IMR-90 (cell line): Measurements from ENCODE around the gene HOXB9. TPM values are rescaled to one million over a fixed set of nuclear protein-coding genes. Genes with fewer than 3 reads are reported as not detected.

ENCODE experiments used
- ATAC-seq: fragments of 200-7000 bp; cut with Tn5 transposase; 2 replicates; pipeline ENCODE4 v1.9.1; 2020; ENCODE audit warnings: low read depth, mild to moderate bottlenecking, moderate library complexity
- BruUV-seq: library from RNA; stranded (reverse); fragments of 400-500 nt; replicated peaks from 2 replicates; lab custom pipeline; 2021; lab: Mats Ljungman, UMichigan
- CTCF ChIA-PET: fragments of 300-600 bp; formaldehyde crosslinking; extraction: SDS; loops from one replicate; lab custom pipeline; 2021; ENCODE audit warnings: antibody characterized with exemption; lab: Yijun Ruan, JAX
- POLR2A ChIA-PET: fragments of 300-600 bp; sonication (Branson Sonifier 250); formaldehyde crosslinking; loops from one replicate; lab custom pipeline; 2022; ENCODE audit warnings: antibody characterized with exemption; ENCODE audit not compliant: unreplicated experiment; lab: Charles Lee
- DNase-seq: peaks from one replicate; pipeline ENCODE4 v3.0.0; 2013
- H2AFZ ChIP-seq: replicated peaks from 2 replicates; pipeline ENCODE3; 2013; ENCODE audit warnings: low read length, mild to moderate bottlenecking; ENCODE audit not compliant: poor library complexity
- H2AK5ac ChIP-seq: 2 replicates; pipeline ENCODE4 v1.6.1; 2013; ENCODE audit warnings: low read depth, low read length, inconsistent platforms
- H2AK9ac ChIP-seq: replicated peaks from 2 replicates; pipeline ENCODE3; 2013; ENCODE audit warnings: mild to moderate bottlenecking, low read depth, low read length, moderate library complexity; ENCODE audit not compliant: poor library complexity
- H2BK120ac ChIP-seq: 2 replicates; pipeline ENCODE4 v1.6.1; 2013; ENCODE audit warnings: low read depth, low read length, inconsistent platforms
- H2BK15ac ChIP-seq: 3 replicates; pipeline ENCODE4 v1.6.1; 2013; ENCODE audit warnings: low read depth, low read length, inconsistent platforms
- H2BK20ac ChIP-seq: 2 replicates; pipeline ENCODE4 v1.6.1; 2013; ENCODE audit warnings: low read depth, mild to moderate bottlenecking, inconsistent platforms, low read length, moderate library complexity
- H2BK5ac ChIP-seq: 2 replicates; pipeline ENCODE4 v1.6.1; 2013; ENCODE audit warnings: mild to moderate bottlenecking, low read depth, low read length, inconsistent platforms; ENCODE audit not compliant: poor library complexity, severe bottlenecking
- H3K14ac ChIP-seq: replicated peaks from 2 replicates; pipeline ENCODE4 v1.6.1; 2013; ENCODE audit warnings: low read depth, low read length, inconsistent platforms
- H3K18ac ChIP-seq: 2 replicates; pipeline ENCODE4 v1.6.1; 2013; ENCODE audit warnings: low read depth, low read length, control low read depth
- H3K23ac ChIP-seq: 2 replicates; pipeline ENCODE4 v1.6.1; 2013; ENCODE audit warnings: low read depth, low read length, inconsistent platforms
- H3K27ac ChIP-seq: 2 replicates; pipeline ENCODE4 v1.5.1; 2013; ENCODE audit warnings: mild to moderate bottlenecking, control low read depth, low read length; ENCODE audit not compliant: insufficient read depth
- H3K27me3 ChIP-seq: 2 replicates; pipeline ENCODE4 v1.6.1; 2013; ENCODE audit warnings: low read length; ENCODE audit not compliant: control insufficient read depth, insufficient read depth
- H3K36me3 ChIP-seq: 2 replicates; pipeline ENCODE4 v1.6.1; 2013; ENCODE audit warnings: low read length, mixed read lengths; ENCODE audit not compliant: control insufficient read depth, insufficient read depth
- H3K4ac ChIP-seq: 2 replicates; pipeline ENCODE4 v1.6.1; 2013; ENCODE audit warnings: low read depth, low read length, inconsistent platforms
- H3K4me1 ChIP-seq: 2 replicates; pipeline ENCODE4 v1.6.1; 2013; ENCODE audit warnings: low read length, mixed read lengths; ENCODE audit not compliant: control insufficient read depth, insufficient read depth
- H3K4me2 ChIP-seq: 2 replicates; pipeline ENCODE4 v1.6.1; 2013; ENCODE audit warnings: low read depth, mild to moderate bottlenecking, control low read depth, low read length, moderate library complexity
- H3K4me3 ChIP-seq: 2 replicates; pipeline ENCODE4 v1.5.1; 2013; ENCODE audit warnings: low read depth, mild to moderate bottlenecking, control low read depth, low read length, moderate library complexity; ENCODE audit not compliant: insufficient read depth
- H3K56ac ChIP-seq: 2 replicates; pipeline ENCODE4 v1.6.1; 2013; ENCODE audit warnings: low read length, inconsistent platforms; ENCODE audit not compliant: insufficient read depth; ENCODE audit errors: extremely low read depth
- H3K79me1 ChIP-seq, 2 experiments: 2 replicates each; pipeline ENCODE4 v1.6.1; 2013; ENCODE audit warnings: low read length in 2 of 2, inconsistent platforms in 1 of 2, low read depth in 1 of 2
- H3K9ac ChIP-seq: 2 replicates; pipeline ENCODE4 v1.6.1; 2013; ENCODE audit warnings: low read depth, low read length, control low read depth
- H3K9me1 ChIP-seq: 2 replicates; pipeline ENCODE4 v1.6.1; 2013; ENCODE audit warnings: low read length, inconsistent platforms; ENCODE audit not compliant: insufficient read depth
- H3K9me3 ChIP-seq: 2 replicates; pipeline ENCODE4 v1.6.1; 2013; ENCODE audit warnings: low read length; ENCODE audit not compliant: control insufficient read depth, insufficient read depth
- H4K20me1 ChIP-seq: 2 replicates; pipeline ENCODE4 v1.6.1; 2013; ENCODE audit warnings: low read length, inconsistent platforms; ENCODE audit not compliant: insufficient read depth
- H4K5ac ChIP-seq: 2 replicates; pipeline ENCODE4 v1.6.1; 2013; ENCODE audit warnings: mild to moderate bottlenecking, low read depth, low read length, control low read depth
- H4K8ac ChIP-seq, 2 experiments: 2 replicates each; pipeline ENCODE4 v1.6.1; 2013; ENCODE audit warnings: low read depth in 2 of 2, low read length in 2 of 2, control low read depth in 1 of 2, inconsistent platforms in 1 of 2
- H4K91ac ChIP-seq: 2 replicates; pipeline ENCODE4 v1.6.1; 2013; ENCODE audit warnings: low read depth, low read length, inconsistent platforms; ENCODE audit not compliant: insufficient read depth
- CEBPB ChIP-seq: IDR thresholded peaks from 2 replicates; pipeline ENCODE4 v1.6.1; 2012; ENCODE audit warnings: low read depth, low read length, improper control_type of control experiment
- CHD1 ChIP-seq: IDR thresholded peaks from 2 replicates; pipeline ENCODE4 v1.6.1; 2012; ENCODE audit warnings: low read depth, low read length, improper control_type of control experiment
- CTCF ChIP-seq: conservative IDR thresholded peaks from 2 replicates; pipeline ENCODE4 v1.5.1; 2012; ENCODE audit warnings: mild to moderate bottlenecking, low read depth, low read length, improper control_type of control experiment
- FOS ChIP-seq: fragments of 150-350 bp; IDR thresholded peaks from 2 replicates; pipeline ENCODE4 v1.6.1; 2016; ENCODE audit warnings: low read depth, low read length
- MAFK ChIP-seq: IDR thresholded peaks from 2 replicates; pipeline ENCODE4 v1.6.1; 2012; ENCODE audit warnings: low read depth, low read length, improper control_type of control experiment
- MXI1 ChIP-seq: IDR thresholded peaks from 2 replicates; pipeline ENCODE4 v1.6.1; 2012; ENCODE audit warnings: low read depth, mild to moderate bottlenecking, low read length, moderate library complexity, borderline replicate concordance
- POLR2A ChIP-seq: IDR thresholded peaks from 2 replicates; pipeline ENCODE4 v1.6.1; 2012; ENCODE audit warnings: mild to moderate bottlenecking, low read depth, low read length
- RAD21 ChIP-seq: IDR thresholded peaks from 2 replicates; pipeline ENCODE4 v1.6.1; 2012; ENCODE audit warnings: low read length, improper control_type of control experiment
- RFX5 ChIP-seq: IDR thresholded peaks from 2 replicates; pipeline ENCODE4 v1.8.0; 2012; ENCODE audit warnings: low read depth, mild to moderate bottlenecking, low read length, moderate library complexity
- SMC3 ChIP-seq: fragments of 150-350 bp; IDR thresholded peaks from 2 replicates; pipeline ENCODE4 v1.6.1; 2016; ENCODE audit warnings: low read depth, mild to moderate bottlenecking, antibody characterized with exemption, low read length, moderate library complexity
- USF2 ChIP-seq: fragments of 150-350 bp; IDR thresholded peaks from 2 replicates; pipeline ENCODE4 v1.6.1; 2017; ENCODE audit warnings: mild to moderate bottlenecking, antibody characterized with exemption, low read length, low read depth
- WGBS, 2 experiments: methylation state at CpG; one replicate each; pipeline versions ENCODE4 v1.1.5 to v1.1.7; 2013; ENCODE audit warnings: missing lambda C conversion rate in 2 of 2; ENCODE audit not compliant: insufficient read length in 1 of 2; ENCODE audit errors: extremely low coverage in 2 of 2; 5-methylcytosine and 5-hydroxymethylcytosine counted together
- dilution Hi-C: fragments of 300-500 bp; cut with HindIII; formaldehyde crosslinking; loops from one replicate; pipeline ENCODE4 v1.14.3; 2018; ENCODE audit warnings: low sequenced_read_pairs; ENCODE audit not compliant: unreplicated experiment
- in situ Hi-C: fragments of 300-500 bp; cut with MboI; formaldehyde crosslinking; loops from 3 replicates; pipeline ENCODE4 v1.14.3; 2019; ENCODE audit warnings: low sequenced_read_pairs, inconsistent platforms, mixed read lengths
- intact Hi-C: fragments of 100-400 bp; cut with micrococcal nuclease; formaldehyde crosslinking; loops from 2 replicates; pipeline ENCODE4 v1.10.0; 2022
- polyA plus RNA-seq, 3 experiments: library from polyadenylated mRNA; depleted of rRNA; stranded (reverse); fragments of >200 nt; gene quantifications; 2 replicates each; pipeline ENCODE4 v1.2.3, GENCODE V29; 2012; ENCODE audit warnings: low replicate concordance in 1 of 3
- total RNA-seq: library from RNA; depleted of rRNA; stranded (reverse); fragments of >200 nt; gene quantifications from 2 replicates; pipeline ENCODE4 v1.2.3, GENCODE V29; 2012

Gene HOXB9
- total and polyA plus RNA-seq, 2 of the 4 experiments (the other 2 are of a cell fraction) = 0.05 TPM; not detected in 1

- H4K5ac ChIP-seq = no peak overlapping the region
- no peaks in the 10 kb centered on the region for H3K36me3 ChIP-seq
- TF ChIP-seq SMC3 = no peak
- no peak for TF ChIP-seq MXI1
- TF ChIP-seq MAFK = no peak
- TF ChIP-seq POLR2A = no peak
- TF ChIP-seq RAD21 = no peak
- no peak for TF ChIP-seq CHD1
- no peak for TF ChIP-seq RFX5
- TF ChIP-seq USF2 = no peak
- no peak for TF ChIP-seq CTCF
- no peak for TF ChIP-seq CEBPB
- TF ChIP-seq FOS = no peak
- no peak overlapping the region for H3K56ac ChIP-seq
- ATAC-seq = no peak
- POLR2A ChIA-PET = no interaction called here
- no peak overlapping the region for H3K14ac ChIP-seq
- H3K9me3 ChIP-seq = peaks cover 35% of the 10 kb centered on the region
- H3K27ac ChIP-seq = no peak overlapping the region
- no TSS peak for BruUV-seq
- DNase-seq = no peak
- H3K9ac ChIP-seq = no peak overlapping the region
- H4K91ac ChIP-seq = no peak overlapping the region
- H2BK20ac ChIP-seq = no peak overlapping the region
- H2BK5ac ChIP-seq = no peak overlapping the region
- no peak overlapping the region for H2AFZ ChIP-seq
- no peak overlapping the region for H4K8ac ChIP-seq
- H3K4me1 ChIP-seq = no peaks in the 10 kb centered on the region
- H3K4me2 ChIP-seq = no peak overlapping the region
- no peaks in the 10 kb centered on the region for H3K79me1 ChIP-seq
- no peak overlapping the region for H2BK15ac ChIP-seq
- intact Hi-C loops (no loop called here), dilution Hi-C loops (no loop called here), in situ Hi-C loops (no loop called here)
- no peaks in the 10 kb centered on the region; the same call in 1 of the 2 replicates for H4K20me1 ChIP-seq
- CTCF ChIA-PET = no interaction called here
- H2BK120ac ChIP-seq = no peak overlapping the region
- H2AK9ac ChIP-seq = no peak overlapping the region
- H3K4me3 ChIP-seq = no peak overlapping the region
- H3K4ac ChIP-seq = no peak overlapping the region
- no peaks in the 10 kb centered on the region for H3K9me1 ChIP-seq
- WGBS, 2 experiments = no CpG with 5 or more reads among the region's 20 CpGs
- no peak overlapping the region for H3K18ac ChIP-seq
- peaks cover 98% of the 10 kb centered on the region for H3K27me3 ChIP-seq
- no peak overlapping the region for H3K23ac ChIP-seq
- H2AK5ac ChIP-seq = no peak overlapping the region
Measured at GRCh38 chr17:48634493-48635208, 8.5 kb upstream of the HOXB9 start.
